Prostate gland (tissue), 2 donors: ENCODE data around the gene ATXN2. TPM values are rescaled to one million over a fixed set of nuclear protein-coding genes. Genes with fewer than 3 reads are reported as not detected.

Experiments
- DNase-seq: peaks from one replicate; pipeline ENCODE4 v3.0.0-alpha.2; 2019; ENCODE audit warnings: low spot score
- H3K27ac ChIP-seq, 2 donors: fragments of 200-600 bp; sonication (generic); 2 replicates each; pipeline ENCODE4 v1.5.1; 2017 to 2019
- H3K27me3 ChIP-seq: fragments of 200-600 bp; sonication (generic); replicated peaks from 2 replicates; pipeline ENCODE4 v1.5.1; 2019; ENCODE audit not compliant: insufficient read depth
- H3K36me3 ChIP-seq, 2 donors: fragments of 200-600 bp; sonication (generic); 1 replicate in 1 of 2; 2 replicates in 1 of 2; pipeline versions ENCODE4 v1.5.1 to v1.8.1; 2017 to 2019
- H3K4me1 ChIP-seq: fragments of 200-600 bp; sonication (generic); replicated peaks from 2 replicates; pipeline ENCODE4 v1.5.1; 2019
- H3K4me3 ChIP-seq, 2 donors: fragments of 200-600 bp; sonication (generic); 2 replicates each; pipeline ENCODE4 v1.5.1; 2017 to 2019
- H3K9me3 ChIP-seq: fragments of 200-600 bp; sonication (generic); 2 replicates; pipeline ENCODE4 v1.5.1; 2017
- CTCF ChIP-seq, 4 experiments: fragments of 200-600 bp in 2 of 4; fragments of 450-650 bp in 2 of 4; sonication (generic) in 2 of 4; IDR thresholded peaks; 1 replicate in 3 of 4; 2 replicates in 1 of 4; pipeline ENCODE4 v1.5.1; 2016 to 2019; ENCODE audit warnings: antibody characterized with exemption in 4 of 4, mild to moderate bottlenecking in 2 of 4, moderate library complexity in 2 of 4
- POLR2A ChIP-seq: fragments of 450-650 bp; IDR thresholded peaks from one replicate; pipeline ENCODE4 v1.6.1; 2016; ENCODE audit warnings: antibody characterized with exemption, mild to moderate bottlenecking
- POLR2AphosphoS5 ChIP-seq: sonication (generic); formaldehyde crosslinking; IDR thresholded peaks from one replicate; pipeline ENCODE4 v1.6.1; 2017; ENCODE audit warnings: antibody characterized with exemption
- WGBS: methylation state at CpG from one replicate; pipeline ENCODE4 v1.1.5; 2018; 5-methylcytosine and 5-hydroxymethylcytosine counted together
- intact Hi-C: fragments of 100-400 bp; cut with DNase I; formaldehyde crosslinking; loops from one replicate; pipeline ENCODE4 v1.14.2; 2022
- total RNA-seq, 2 donors: library from RNA; depleted of rRNA; stranded (reverse); fragments of >200 nt; gene quantifications; one replicate each; pipeline ENCODE4 v1.1.0, GENCODE V29; 2016

Gene ATXN2
- total RNA-seq, 2 donors from 2014 or later: 29.5 to 95.5 TPM

GRCh38 chr12:111458546-111459172 is 140.5 kb downstream of the ATXN2 start:
- TF ChIP-seq POLR2A: no peak
- TF ChIP-seq POLR2AphosphoS5: no peak
- TF ChIP-seq CTCF (IDR thresholded peaks at IDR 0.05): no peak
- no peak overlapping the region for H3K4me3 ChIP-seq
- peaks cover 7 to 16% of the 10 kb centered on the region in 2 donors for H3K36me3 ChIP-seq
- H3K9me3 ChIP-seq: no peaks in the 10 kb centered on the region
- no peaks in the 10 kb centered on the region for H3K27me3 ChIP-seq
- no peak for DNase-seq
- peaks cover 9% of the 10 kb centered on the region for H3K4me1 ChIP-seq
- intact Hi-C loops: no loop called here
- 92% methylated on average over 6 of the region's 6 CpGs for WGBS
- peak overlapping the region; percentile 18 to 49 for H3K27ac ChIP-seq

GRCh38 chr12:111457577-111457976 is 141.5 kb downstream of the ATXN2 start:
- Histone ChIP-seq H3K27ac (peak overlapping the region in 1 of 2 donors; percentile 49), H3K9me3 (no peaks in the 10 kb centered on the region), H3K27me3 (no peaks in the 10 kb centered on the region), H3K36me3 (peaks cover 7 to 22% of the 10 kb centered on the region in 2 donors), H3K4me1 (peaks cover 9% of the 10 kb centered on the region), H3K4me3 (no peak overlapping the region)
- TF ChIP-seq POLR2AphosphoS5 (no peak), CTCF (IDR thresholded peaks at IDR 0.05) (no peak), POLR2A (no peak)
- intact Hi-C loops: no loop called here
- no peak for DNase-seq
- WGBS: 75% methylated on average over 3 of the region's 3 CpGs

- 93% methylated on average over 9 of the region's 9 CpGs for WGBS
- peaks cover 7 to 22% of the 10 kb centered on the region in 2 donors for H3K36me3 ChIP-seq
- H3K27ac ChIP-seq: no peak overlapping the region
- H3K9me3 ChIP-seq: no peaks in the 10 kb centered on the region
- TF ChIP-seq POLR2AphosphoS5 (no peak), POLR2A (no peak), CTCF (IDR thresholded peaks at IDR 0.05) (no peak)
- intact Hi-C loops: no loop called here
- no peaks in the 10 kb centered on the region for H3K27me3 ChIP-seq
- no peak overlapping the region for H3K4me3 ChIP-seq
- peaks cover 9% of the 10 kb centered on the region for H3K4me1 ChIP-seq
- DNase-seq: no peak
These were observed 142.0 kb downstream of the ATXN2 start for GRCh38 chr12:111457071-111457470.

- intact Hi-C loops: no loop called here
- 90% methylated on average over 15 of the region's 15 CpGs for WGBS
- peaks cover 9% of the 10 kb centered on the region for H3K4me1 ChIP-seq
- H3K27me3 ChIP-seq: no peaks in the 10 kb centered on the region
- H3K9me3 ChIP-seq: no peaks in the 10 kb centered on the region
- peaks cover 8 to 22% of the 10 kb centered on the region in 2 donors for H3K36me3 ChIP-seq
- TF ChIP-seq CTCF (IDR thresholded peaks at IDR 0.05): no peak
- H3K27ac ChIP-seq: no peak overlapping the region
- no peak for DNase-seq
- H3K4me3 ChIP-seq: no peak overlapping the region
These were observed 143.4 kb downstream of the ATXN2 start for GRCh38 chr12:111455448-111456320.
